ENCODE data around the gene FAM13C. TPM values are rescaled to one million over a fixed set of nuclear protein-coding genes. Genes with fewer than 3 reads are reported as not detected.
"Not testable (repeated sequence)": the region's sequence is repeated elsewhere in the genome, so short reads cannot be mapped to it uniquely, and the experiment has no call there.

Gene FAM13C
- total RNA-seq, 1 experiment from 2014 or later: 1.8 TPM

- no peaks in the 10 kb centered on the region for H3K27me3 ChIP-seq (ENCODE audit: control insufficient read depth, insufficient read depth, low read length)
- DNase-seq: no peak
- H3K4me3 ChIP-seq (ENCODE audit: insufficient read depth, low read depth, low read length): no peak overlapping the region
- no peaks in the 10 kb centered on the region for H3K36me3 ChIP-seq (replicated peaks; ENCODE audit: control insufficient read depth, insufficient read depth, low read length)
These were observed 96.0 kb downstream of the FAM13C start for GRCh38 chr10:59266321-59266720.

GRCh38 chr10:59265141-59265540 is 97.2 kb downstream of the FAM13C start:
- no peaks in the 10 kb centered on the region for H3K27me3 ChIP-seq (ENCODE audit: control insufficient read depth, insufficient read depth, low read length)
- peak; percentile 26 for DNase-seq
- no peak overlapping the region for H3K4me3 ChIP-seq (ENCODE audit: insufficient read depth, low read depth, low read length)
- no peaks in the 10 kb centered on the region for H3K36me3 ChIP-seq (replicated peaks; ENCODE audit: control insufficient read depth, insufficient read depth, low read length)

- H3K27me3 ChIP-seq (ENCODE audit: control insufficient read depth, insufficient read depth, low read length): no peaks in the 10 kb centered on the region
These were observed 103.5 kb downstream of the FAM13C start for GRCh38 chr10:59258890-59259289.

GRCh38 chr10:59257224-59257623 is 105.1 kb downstream of the FAM13C start:
- DNase-seq: no peak
- H3K36me3 ChIP-seq (replicated peaks; ENCODE audit: control insufficient read depth, insufficient read depth, low read length): no peaks in the 10 kb centered on the region
- no peaks in the 10 kb centered on the region for H3K27me3 ChIP-seq (ENCODE audit: control insufficient read depth, insufficient read depth, low read length)
- H3K4me3 ChIP-seq (ENCODE audit: insufficient read depth, low read depth, low read length): no peak overlapping the region

More at GRCh38 chr10:59258890-59259289, 103.5 kb downstream of the FAM13C start:
- no peak overlapping the region for H3K4me3 ChIP-seq (ENCODE audit: insufficient read depth, low read depth, low read length)
- no peak for DNase-seq
- no peaks in the 10 kb centered on the region for H3K36me3 ChIP-seq (replicated peaks; ENCODE audit: control insufficient read depth, insufficient read depth, low read length)

- Histone ChIP-seq H3K27me3 (ENCODE audit: control insufficient read depth, insufficient read depth, low read length) (no peaks in the 10 kb centered on the region), H3K36me3 (replicated peaks; ENCODE audit: control insufficient read depth, insufficient read depth, low read length) (no peaks in the 10 kb centered on the region)
- no peak for DNase-seq
These were observed 106.9 kb downstream of the FAM13C start for GRCh38 chr10:59255463-59255862.

GRCh38 chr10:59252491-59252890 is 109.9 kb downstream of the FAM13C start:
- DNase-seq: no peak
- no peaks in the 10 kb centered on the region for H3K36me3 ChIP-seq (replicated peaks; ENCODE audit: control insufficient read depth, insufficient read depth, low read length)

More at GRCh38 chr10:59255463-59255862, 106.9 kb downstream of the FAM13C start:
- H3K4me3 ChIP-seq (ENCODE audit: insufficient read depth, low read depth, low read length): no peak overlapping the region

GRCh38 chr10:59245686-59246085 is 116.7 kb downstream of the FAM13C start:
- Histone ChIP-seq H3K36me3 (replicated peaks; ENCODE audit: control insufficient read depth, insufficient read depth, low read length) (no peaks in the 10 kb centered on the region), H3K4me3 (ENCODE audit: insufficient read depth, low read depth, low read length) (no peak overlapping the region), H3K27me3 (ENCODE audit: control insufficient read depth, insufficient read depth, low read length) (no peaks in the 10 kb centered on the region)
- DNase-seq: no peak

More at GRCh38 chr10:59252491-59252890, 109.9 kb downstream of the FAM13C start:
- H3K4me3 ChIP-seq (ENCODE audit: insufficient read depth, low read depth, low read length): no peak overlapping the region
- no peaks in the 10 kb centered on the region for H3K27me3 ChIP-seq (ENCODE audit: control insufficient read depth, insufficient read depth, low read length)

- DNase-seq: no peak
- Histone ChIP-seq H3K4me3 (ENCODE audit: insufficient read depth, low read depth, low read length) (no peak overlapping the region), H3K36me3 (replicated peaks; ENCODE audit: control insufficient read depth, insufficient read depth, low read length) (no peaks in the 10 kb centered on the region), H3K27me3 (ENCODE audit: control insufficient read depth, insufficient read depth, low read length) (no peaks in the 10 kb centered on the region)
These were observed 117.5 kb downstream of the FAM13C start for GRCh38 chr10:59244871-59245270.

GRCh38 chr10:59243611-59244195 is 118.6 kb downstream of the FAM13C start:
- DNase-seq: no peak
- no peak overlapping the region for H3K4me3 ChIP-seq (ENCODE audit: insufficient read depth, low read depth, low read length)
- H3K36me3 ChIP-seq (replicated peaks; ENCODE audit: control insufficient read depth, insufficient read depth, low read length): no peaks in the 10 kb centered on the region
- no peaks in the 10 kb centered on the region for H3K27me3 ChIP-seq (ENCODE audit: control insufficient read depth, insufficient read depth, low read length)

GRCh38 chr10:59242991-59243390 is 119.4 kb downstream of the FAM13C start:
- no peaks in the 10 kb centered on the region for H3K27me3 ChIP-seq (ENCODE audit: control insufficient read depth, insufficient read depth, low read length)
- DNase-seq: no peak

GRCh38 chr10:59242057-59242456 is 120.3 kb downstream of the FAM13C start:
- Histone ChIP-seq H3K27me3 (ENCODE audit: control insufficient read depth, insufficient read depth, low read length) (no peaks in the 10 kb centered on the region), H3K36me3 (replicated peaks; ENCODE audit: control insufficient read depth, insufficient read depth, low read length) (no peaks in the 10 kb centered on the region), H3K4me3 (ENCODE audit: insufficient read depth, low read depth, low read length) (no peak overlapping the region)
- no peak for DNase-seq

More at GRCh38 chr10:59242991-59243390, 119.4 kb downstream of the FAM13C start:
- no peaks in the 10 kb centered on the region for H3K36me3 ChIP-seq (replicated peaks; ENCODE audit: control insufficient read depth, insufficient read depth, low read length)
- no peak overlapping the region for H3K4me3 ChIP-seq (ENCODE audit: insufficient read depth, low read depth, low read length)

GRCh38 chr10:59240582-59241183 is 121.7 kb downstream of the FAM13C start:
- H3K27me3 ChIP-seq (ENCODE audit: control insufficient read depth, insufficient read depth, low read length): no peaks in the 10 kb centered on the region
- H3K4me3 ChIP-seq (ENCODE audit: insufficient read depth, low read depth, low read length): no peak overlapping the region
- peak; percentile 7 for DNase-seq
- no peaks in the 10 kb centered on the region for H3K36me3 ChIP-seq (replicated peaks; ENCODE audit: control insufficient read depth, insufficient read depth, low read length)

- not testable (repeated sequence) for H3K4me3 ChIP-seq (ENCODE audit: insufficient read depth, low read depth, low read length); H3K36me3 ChIP-seq (replicated peaks; ENCODE audit: control insufficient read depth, insufficient read depth, low read length); H3K27me3 ChIP-seq (ENCODE audit: control insufficient read depth, insufficient read depth, low read length); DNase-seq
These were observed 123.2 kb downstream of the FAM13C start for GRCh38 chr10:59239108-59239507.

- H3K36me3 ChIP-seq (replicated peaks; ENCODE audit: control insufficient read depth, insufficient read depth, low read length): no peaks in the 10 kb centered on the region
- no peak overlapping the region for H3K4me3 ChIP-seq (ENCODE audit: insufficient read depth, low read depth, low read length)
- DNase-seq: no peak
- no peaks in the 10 kb centered on the region for H3K27me3 ChIP-seq (ENCODE audit: control insufficient read depth, insufficient read depth, low read length)
These were observed 124.6 kb downstream of the FAM13C start for GRCh38 chr10:59237775-59238174.

GRCh38 chr10:59236064-59236697 is 126.2 kb downstream of the FAM13C start:
- no peak for DNase-seq
- Histone ChIP-seq H3K27me3 (ENCODE audit: control insufficient read depth, insufficient read depth, low read length) (no peaks in the 10 kb centered on the region), H3K36me3 (replicated peaks; ENCODE audit: control insufficient read depth, insufficient read depth, low read length) (no peaks in the 10 kb centered on the region), H3K4me3 (ENCODE audit: insufficient read depth, low read depth, low read length) (no peak overlapping the region)

All from H7 (cell line).